ENCODE measurements around the gene TMX3.

TMX3 gene

GRCh38 chr18:68701353-68701752, 13.6 kb downstream of the TMX3 start:
- H3K9me3 ChIP-seq (ENCODE audit: control insufficient read depth, insufficient read depth, low read length), result no peaks in the 10 kb centered on the region
- no peaks in the 10 kb centered on the region for H3K9me2 ChIP-seq (replicated peaks; ENCODE audit: control insufficient read depth, low read length)
- H3K27ac ChIP-seq (ENCODE audit: low read depth, low read length), result no peak overlapping the region
- no peaks in the 10 kb centered on the region for H3K27me3 ChIP-seq (ENCODE audit: control insufficient read depth, low read length)
- no peaks in the 10 kb centered on the region for H4K20me1 ChIP-seq (ENCODE audit: control insufficient read depth, insufficient read depth, low read depth, low read length)
- no peaks in the 10 kb centered on the region; the same call in 1 of the 2 replicates for H3F3A ChIP-seq (ENCODE audit: control insufficient read depth, insufficient read depth)
- H3K79me2 ChIP-seq (ENCODE audit: control insufficient read depth, low read length), result peaks cover 44% of the 10 kb centered on the region
- peaks cover 79% of the 10 kb centered on the region for H3K36me3 ChIP-seq (ENCODE audit: control insufficient read depth, low read length)
- no peaks in the 10 kb centered on the region for H3K4me1 ChIP-seq (ENCODE audit: control insufficient read depth, low read length)
- no peak overlapping the region for H3K4me3 ChIP-seq (ENCODE audit: low read length)
- TF ChIP-seq, protein P1, sequence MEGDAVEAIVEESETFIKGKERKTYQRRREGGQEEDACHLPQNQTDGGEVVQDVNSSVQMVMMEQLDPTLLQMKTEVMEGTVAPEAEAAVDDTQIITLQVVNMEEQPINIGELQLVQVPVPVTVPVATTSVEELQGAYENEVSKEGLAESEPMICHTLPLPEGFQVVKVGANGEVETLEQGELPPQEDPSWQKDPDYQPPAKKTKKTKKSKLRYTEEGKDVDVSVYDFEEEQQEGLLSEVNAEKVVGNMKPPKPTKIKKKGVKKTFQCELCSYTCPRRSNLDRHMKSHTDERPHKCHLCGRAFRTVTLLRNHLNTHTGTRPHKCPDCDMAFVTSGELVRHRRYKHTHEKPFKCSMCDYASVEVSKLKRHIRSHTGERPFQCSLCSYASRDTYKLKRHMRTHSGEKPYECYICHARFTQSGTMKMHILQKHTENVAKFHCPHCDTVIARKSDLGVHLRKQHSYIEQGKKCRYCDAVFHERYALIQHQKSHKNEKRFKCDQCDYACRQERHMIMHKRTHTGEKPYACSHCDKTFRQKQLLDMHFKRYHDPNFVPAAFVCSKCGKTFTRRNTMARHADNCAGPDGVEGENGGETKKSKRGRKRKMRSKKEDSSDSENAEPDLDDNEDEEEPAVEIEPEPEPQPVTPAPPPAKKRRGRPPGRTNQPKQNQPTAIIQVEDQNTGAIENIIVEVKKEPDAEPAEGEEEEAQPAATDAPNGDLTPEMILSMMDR (IDR thresholded peaks at IDR 0.05; ENCODE audit: low read depth, low read length, poor library complexity, severe bottlenecking), result no peak
- no peak for TF ChIP-seq EZH2phosphoT487 (IDR thresholded peaks at IDR 0.05; ENCODE audit: borderline replicate concordance, low read length)
- H3K4me2 ChIP-seq (ENCODE audit: low read length), result no peak overlapping the region

GRCh38 chr18:68699043-68699442, 15.9 kb downstream of the TMX3 start:
- no peaks in the 10 kb centered on the region; the same call in 1 of the 2 replicates for H3F3A ChIP-seq (ENCODE audit: control insufficient read depth, insufficient read depth)
- H3K27ac ChIP-seq (ENCODE audit: low read depth, low read length), result no peak overlapping the region
- peaks cover 78% of the 10 kb centered on the region for H3K36me3 ChIP-seq (ENCODE audit: control insufficient read depth, low read length)
- H3K4me1 ChIP-seq (ENCODE audit: control insufficient read depth, low read length), result no peaks in the 10 kb centered on the region
- H3K4me2 ChIP-seq (ENCODE audit: low read length), result no peak overlapping the region
- no peaks in the 10 kb centered on the region for H4K20me1 ChIP-seq (ENCODE audit: control insufficient read depth, insufficient read depth, low read depth, low read length)
- TF ChIP-seq EZH2phosphoT487 (IDR thresholded peaks at IDR 0.05; ENCODE audit: borderline replicate concordance, low read length), result no peak
- TF ChIP-seq, protein P1 (IDR thresholded peaks at IDR 0.05; ENCODE audit: low read depth, low read length, poor library complexity, severe bottlenecking), result no peak
- H3K9me3 ChIP-seq (ENCODE audit: control insufficient read depth, insufficient read depth, low read length), result no peaks in the 10 kb centered on the region
- no peaks in the 10 kb centered on the region for H3K27me3 ChIP-seq (ENCODE audit: control insufficient read depth, low read length)
- H3K79me2 ChIP-seq (ENCODE audit: control insufficient read depth, low read length), result peaks cover 28% of the 10 kb centered on the region
- no peaks in the 10 kb centered on the region for H3K9me2 ChIP-seq (replicated peaks; ENCODE audit: control insufficient read depth, low read length)
- no peak overlapping the region for H3K4me3 ChIP-seq (ENCODE audit: low read length)

- Histone ChIP-seq H3K9me2 (replicated peaks; ENCODE audit: control insufficient read depth, low read length) (no peaks in the 10 kb centered on the region), H3K27ac (ENCODE audit: low read depth, low read length) (no peak overlapping the region), H3K4me3 (ENCODE audit: low read length) (no peak overlapping the region), H3K79me2 (ENCODE audit: control insufficient read depth, low read length) (peaks cover 14% of the 10 kb centered on the region), H4K20me1 (ENCODE audit: control insufficient read depth, insufficient read depth, low read depth, low read length) (no peaks in the 10 kb centered on the region), H3K4me2 (ENCODE audit: low read length) (no peak overlapping the region), H3K4me1 (ENCODE audit: control insufficient read depth, low read length) (no peaks in the 10 kb centered on the region), H3K9me3 (ENCODE audit: control insufficient read depth, insufficient read depth, low read length) (no peaks in the 10 kb centered on the region), H3K27me3 (ENCODE audit: control insufficient read depth, low read length) (no peaks in the 10 kb centered on the region), H3F3A (ENCODE audit: control insufficient read depth, insufficient read depth) (no peaks in the 10 kb centered on the region; the same call in 1 of the 2 replicates), H3K36me3 (ENCODE audit: control insufficient read depth, low read length) (peaks cover 74% of the 10 kb centered on the region)
- TF ChIP-seq EZH2phosphoT487 (IDR thresholded peaks at IDR 0.05; ENCODE audit: borderline replicate concordance, low read length), result no peak
These were observed 18.0 kb downstream of the TMX3 start for GRCh38 chr18:68696937-68697336.

DNA sequence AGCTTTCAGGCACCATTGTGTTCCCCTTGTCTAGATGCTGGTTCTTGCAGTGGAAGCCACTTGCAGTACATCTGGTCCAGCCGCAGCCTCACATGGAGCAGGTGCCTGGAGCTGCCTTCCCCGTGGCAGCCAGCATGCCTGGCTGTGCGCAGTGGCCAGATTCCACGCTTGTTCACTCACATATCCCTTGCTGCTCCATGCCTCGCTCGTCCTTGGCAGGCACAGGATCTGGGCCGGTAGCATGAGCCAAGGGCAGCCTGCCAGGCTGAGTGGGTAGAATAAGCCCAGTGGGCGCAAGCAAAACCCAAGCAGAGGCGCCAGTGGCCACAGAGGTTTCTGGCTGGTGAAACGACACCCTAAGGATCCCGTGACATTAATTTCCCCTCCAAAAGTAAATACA, 20.6 kb downstream of the TMX3 start:
- no peaks in the 10 kb centered on the region for H3K27me3 ChIP-seq (ENCODE audit: control insufficient read depth, low read length)
- no peaks in the 10 kb centered on the region for H3K4me1 ChIP-seq (ENCODE audit: control insufficient read depth, low read length)
- peaks cover 78% of the 10 kb centered on the region for H3K36me3 ChIP-seq (ENCODE audit: control insufficient read depth, low read length)
- H3K4me2 ChIP-seq (ENCODE audit: low read length), result no peak overlapping the region
- no peaks in the 10 kb centered on the region for H3K9me3 ChIP-seq (ENCODE audit: control insufficient read depth, insufficient read depth, low read length)
- H3K4me3 ChIP-seq (ENCODE audit: low read length), result no peak overlapping the region
- peaks cover 3% of the 10 kb centered on the region; the same call in 1 of the 2 replicates for H3K79me2 ChIP-seq (ENCODE audit: control insufficient read depth, low read length)
- H3K9me2 ChIP-seq (replicated peaks; ENCODE audit: control insufficient read depth, low read length), result no peaks in the 10 kb centered on the region
- H3K27ac ChIP-seq (ENCODE audit: low read depth, low read length), result no peak overlapping the region
- H4K20me1 ChIP-seq (ENCODE audit: control insufficient read depth, insufficient read depth, low read depth, low read length), result no peaks in the 10 kb centered on the region
- TF ChIP-seq EZH2phosphoT487 (IDR thresholded peaks at IDR 0.05; ENCODE audit: borderline replicate concordance, low read length), result no peak
- TF ChIP-seq, protein P1 (IDR thresholded peaks at IDR 0.05; ENCODE audit: low read depth, low read length, poor library complexity, severe bottlenecking), result no peak
- no peaks in the 10 kb centered on the region; the same call in 1 of the 2 replicates for H3F3A ChIP-seq (ENCODE audit: control insufficient read depth, insufficient read depth)
